HG02981 (cell line): Measurements from ENCODE around the gene SLC25A21.

Experiments used
- ATAC-seq: cut with Tn5 transposase; IDR thresholded peaks from one replicate; pipeline ENCODE4 v1.9.1; 2021; ENCODE audit warnings: mild to moderate bottlenecking, moderate library complexity; ENCODE audit not compliant: unreplicated experiment

The SLC25A21 gene

DNA sequence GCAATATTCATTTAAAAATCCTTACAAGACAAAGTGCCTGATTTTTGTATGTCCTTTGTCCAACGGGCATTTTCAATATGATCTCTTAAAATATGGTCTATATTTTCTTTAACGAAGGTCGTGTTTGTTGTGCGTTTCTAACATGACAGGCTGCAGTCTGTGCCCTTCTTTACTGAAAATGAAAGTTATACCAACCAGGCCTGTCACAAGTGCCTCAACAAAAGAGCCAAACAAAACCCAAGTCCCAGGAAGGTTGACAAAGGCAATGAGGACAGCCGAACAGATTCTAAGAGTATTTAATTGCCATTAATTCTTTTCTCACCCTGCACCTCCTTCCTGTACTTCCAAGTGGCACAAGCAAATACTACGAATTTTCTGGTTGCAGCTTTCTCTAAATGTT, 496.8 kb downstream of the SLC25A21 start:
- ATAC-seq: no peak

DNA sequence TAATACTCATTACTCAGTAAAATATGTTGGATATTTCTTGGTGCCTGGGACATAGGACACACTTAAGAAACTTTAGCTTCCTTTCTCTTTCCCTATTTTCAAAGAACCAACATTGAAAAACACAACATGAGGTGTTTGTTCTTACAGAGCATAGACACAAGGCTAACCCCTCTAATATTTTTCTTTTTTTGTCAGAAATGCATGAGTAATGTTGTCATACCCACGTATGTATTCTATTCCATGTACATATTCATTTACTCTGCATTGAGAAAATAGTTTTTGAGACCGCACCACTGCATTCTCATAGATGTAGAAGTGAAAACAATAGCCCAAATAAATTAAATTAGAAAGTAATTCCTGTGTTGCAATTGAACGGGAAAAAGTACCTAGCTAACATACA, 497.7 kb downstream of the SLC25A21 start:
- no peak for ATAC-seq

DNA sequence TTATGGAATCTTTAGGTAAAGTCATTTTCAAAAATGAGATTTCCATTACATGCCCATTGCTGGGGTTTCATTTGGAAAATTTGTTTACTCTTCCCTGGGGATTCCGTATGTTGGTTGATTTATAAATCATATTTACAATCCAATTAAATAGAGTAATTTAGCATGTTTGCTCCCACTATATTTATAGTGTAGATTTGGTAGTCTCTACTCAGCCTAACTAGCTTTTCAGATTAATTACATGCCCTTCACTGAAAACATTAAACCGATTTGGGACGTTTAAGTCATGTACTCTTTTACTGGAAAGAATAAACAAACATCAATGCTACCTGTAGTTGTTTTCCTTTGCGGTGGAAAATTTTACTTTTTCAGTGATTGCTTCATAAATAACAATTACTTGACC, 500.3 kb downstream of the SLC25A21 start:
- no peak for ATAC-seq

DNA sequence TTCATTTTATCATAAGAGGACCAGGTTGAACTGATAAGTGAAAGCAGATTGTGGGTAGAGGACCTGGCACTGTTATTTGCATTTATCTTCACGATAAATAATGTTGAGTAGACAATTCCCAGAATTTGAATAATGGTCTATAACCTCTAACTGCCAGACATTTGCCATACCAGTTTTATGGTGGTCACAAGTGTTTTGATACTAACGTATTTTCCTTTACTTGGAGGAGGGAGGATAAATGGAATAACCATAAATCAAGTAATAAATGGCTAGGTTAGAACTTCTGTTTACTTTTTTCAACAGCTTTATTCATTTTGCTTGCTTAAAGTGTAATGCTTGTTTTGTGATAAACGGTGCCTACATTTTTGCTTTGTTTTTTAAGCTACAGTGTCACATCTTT, 501.3 kb downstream of the SLC25A21 start:
- ATAC-seq: no peak

DNA sequence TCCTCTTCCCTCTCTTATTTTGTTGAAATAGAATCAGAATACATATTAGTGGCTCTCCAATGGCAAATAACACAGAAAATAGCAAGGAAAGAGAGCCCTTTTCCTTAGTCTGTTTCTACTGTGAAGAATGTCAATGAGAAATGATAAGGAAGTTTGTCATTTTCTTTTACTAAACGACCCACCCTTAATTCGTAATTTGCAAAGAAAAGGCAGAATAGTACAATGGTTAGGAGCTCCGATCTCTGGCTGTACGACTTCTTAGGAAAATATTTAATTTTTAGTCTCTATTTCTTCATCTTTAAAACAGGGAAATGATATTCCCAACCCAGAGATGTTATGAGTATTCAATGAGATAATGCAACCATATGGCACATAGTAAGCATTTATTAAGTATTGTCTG, 504.7 kb downstream of the SLC25A21 start:
- no peak for ATAC-seq

DNA sequence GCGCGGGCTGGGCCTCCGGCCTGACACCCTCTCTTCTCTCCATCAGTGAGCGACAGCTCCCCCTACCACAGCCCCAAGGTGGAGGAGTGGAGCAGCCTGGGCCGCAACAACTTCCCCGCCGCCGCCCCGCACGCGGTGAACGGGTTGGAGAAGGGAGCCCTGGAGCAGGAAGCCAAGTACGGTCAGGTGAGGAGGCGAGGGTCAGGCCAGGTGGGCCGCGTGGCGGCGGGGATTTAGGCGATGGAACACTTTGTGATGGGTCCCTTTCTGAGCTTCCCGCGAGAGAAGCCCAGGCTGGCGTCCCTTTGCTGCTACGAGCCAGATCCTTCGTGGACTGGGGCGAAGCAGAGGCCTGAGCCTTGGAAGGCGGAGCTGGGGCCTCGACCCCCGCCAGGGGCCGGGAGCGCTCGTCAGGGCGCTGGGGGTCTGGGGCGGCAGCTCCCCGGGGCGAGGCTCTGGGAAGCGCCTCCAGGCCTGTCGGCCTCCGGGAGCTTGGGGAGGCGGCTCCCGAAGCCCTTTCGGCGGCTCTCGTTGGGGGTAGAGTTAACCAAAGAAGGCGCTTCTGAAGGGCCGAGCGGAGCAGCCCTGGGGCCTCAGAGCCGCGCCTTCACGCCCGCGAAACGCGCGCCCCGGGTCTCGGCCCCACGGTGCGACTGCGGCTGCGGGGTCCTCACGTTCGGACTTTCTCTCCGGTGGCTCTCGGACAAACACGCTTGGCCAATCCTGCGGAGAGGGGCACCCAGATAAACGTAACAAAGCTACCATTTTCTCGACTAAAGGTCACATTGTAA, 505.8 kb downstream of the SLC25A21 start:
- no peak for ATAC-seq

DNA sequence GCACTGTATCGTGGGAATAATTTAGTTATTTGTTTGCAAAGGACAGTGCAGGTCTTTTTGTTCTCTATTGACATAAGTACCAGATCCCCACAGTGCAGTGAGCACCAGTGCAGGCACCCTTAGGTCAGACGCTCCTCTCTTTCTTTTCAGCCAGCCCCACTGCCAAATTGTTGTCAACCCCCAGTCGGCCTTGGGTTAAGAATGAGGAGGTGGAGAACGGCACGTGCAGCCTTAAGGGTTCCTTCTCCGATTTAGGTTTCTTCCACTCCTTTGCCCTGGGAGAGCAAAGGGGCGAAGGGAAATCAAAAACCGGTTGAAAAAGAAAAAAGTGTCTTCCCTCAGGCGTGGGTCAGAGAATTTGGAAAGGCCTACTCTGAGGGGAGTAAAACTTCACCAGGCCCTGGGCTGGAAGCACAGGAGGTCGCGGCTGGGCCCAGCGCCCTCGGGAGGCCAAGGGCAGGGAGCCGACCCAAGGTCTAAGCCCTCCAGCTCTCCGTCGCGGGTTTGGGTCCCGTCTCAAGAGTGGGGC, 506.5 kb downstream of the SLC25A21 start:
- no peak for ATAC-seq

DNA sequence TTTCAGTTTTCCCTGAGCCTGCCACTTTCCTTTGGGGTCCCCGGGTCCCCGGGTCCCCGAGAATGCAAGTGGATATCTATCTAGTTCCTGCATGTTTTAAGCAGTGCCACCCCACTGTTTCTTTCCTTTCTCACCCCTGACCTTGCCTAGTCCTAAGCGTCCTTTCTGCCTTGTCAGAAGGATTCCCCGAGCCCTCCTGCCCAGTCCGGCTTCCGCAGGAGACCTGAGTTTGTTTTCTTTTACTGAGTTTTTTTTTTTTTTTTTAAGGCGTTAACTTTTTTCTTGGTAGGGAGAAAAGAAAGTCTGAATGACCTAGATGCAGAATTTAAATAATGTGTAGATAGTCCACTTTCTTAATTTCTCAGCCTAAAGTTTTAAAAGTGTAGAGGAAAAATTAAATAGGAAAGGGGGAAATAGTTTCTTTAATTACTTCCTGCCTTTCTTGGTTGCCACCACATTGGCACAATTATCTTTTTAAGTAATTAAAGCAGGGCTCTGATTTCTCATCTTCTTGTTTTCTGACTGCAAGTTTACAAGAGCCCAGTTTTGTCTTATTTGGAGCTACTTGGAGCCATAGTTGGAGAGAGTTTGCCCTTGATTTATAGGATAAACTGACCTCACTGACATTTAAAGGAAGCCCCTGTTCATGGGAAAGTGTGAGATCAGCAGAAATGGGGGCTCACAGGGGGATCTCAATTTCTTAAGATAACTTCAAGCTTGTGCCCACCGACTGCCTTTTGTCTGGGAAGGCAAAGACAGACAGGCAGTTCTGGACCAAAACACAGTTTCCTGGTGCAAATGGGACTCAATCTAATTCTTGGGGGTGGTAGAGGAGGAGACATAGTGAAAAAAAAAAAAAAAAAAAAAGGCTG, 507.8 kb downstream of the SLC25A21 start:
- ATAC-seq: no peak

DNA sequence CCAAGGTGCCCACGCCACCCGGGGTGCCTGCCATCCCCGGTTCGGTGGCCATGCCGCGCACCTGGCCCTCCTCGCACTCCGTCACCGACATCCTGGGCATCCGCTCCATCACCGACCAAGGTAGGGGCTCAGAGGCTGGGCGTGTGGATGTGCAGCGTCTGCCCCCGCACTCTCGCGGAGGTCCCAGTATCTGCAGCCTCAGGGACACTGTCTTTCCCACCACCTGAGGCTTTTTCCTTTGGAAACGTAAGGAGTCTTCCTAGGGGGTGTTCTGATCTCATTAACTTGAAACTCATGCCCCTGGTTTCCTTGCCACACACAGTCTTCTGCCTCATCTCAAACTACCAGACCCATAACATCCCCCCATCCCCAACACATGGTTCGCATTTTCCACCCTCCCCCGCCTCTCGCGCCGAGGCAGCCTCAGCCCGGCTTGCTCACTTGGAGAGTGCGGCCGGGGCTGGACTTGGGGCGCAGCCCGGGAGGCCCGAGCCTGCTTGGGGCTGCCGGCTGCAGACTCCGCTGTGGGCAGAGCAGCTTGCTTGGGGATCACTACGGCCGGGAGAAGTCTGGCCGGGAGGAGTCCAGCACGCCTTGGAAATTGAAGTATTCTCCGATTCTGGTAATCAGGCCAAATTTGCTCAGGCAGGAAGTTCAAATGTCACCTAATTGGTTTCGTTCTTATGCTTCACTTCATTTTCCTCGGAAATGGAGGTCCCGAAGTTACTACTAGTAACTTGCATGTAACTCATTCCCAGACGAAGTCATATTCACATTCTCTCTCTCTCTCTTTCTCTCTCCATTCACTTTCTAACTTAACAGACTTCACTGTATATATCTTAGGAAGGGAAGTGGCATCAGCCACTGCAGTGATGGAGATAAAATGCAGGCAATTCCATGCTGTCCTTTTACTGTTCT, 508.7 kb downstream of the SLC25A21 start:
- ATAC-seq: no peak

DNA sequence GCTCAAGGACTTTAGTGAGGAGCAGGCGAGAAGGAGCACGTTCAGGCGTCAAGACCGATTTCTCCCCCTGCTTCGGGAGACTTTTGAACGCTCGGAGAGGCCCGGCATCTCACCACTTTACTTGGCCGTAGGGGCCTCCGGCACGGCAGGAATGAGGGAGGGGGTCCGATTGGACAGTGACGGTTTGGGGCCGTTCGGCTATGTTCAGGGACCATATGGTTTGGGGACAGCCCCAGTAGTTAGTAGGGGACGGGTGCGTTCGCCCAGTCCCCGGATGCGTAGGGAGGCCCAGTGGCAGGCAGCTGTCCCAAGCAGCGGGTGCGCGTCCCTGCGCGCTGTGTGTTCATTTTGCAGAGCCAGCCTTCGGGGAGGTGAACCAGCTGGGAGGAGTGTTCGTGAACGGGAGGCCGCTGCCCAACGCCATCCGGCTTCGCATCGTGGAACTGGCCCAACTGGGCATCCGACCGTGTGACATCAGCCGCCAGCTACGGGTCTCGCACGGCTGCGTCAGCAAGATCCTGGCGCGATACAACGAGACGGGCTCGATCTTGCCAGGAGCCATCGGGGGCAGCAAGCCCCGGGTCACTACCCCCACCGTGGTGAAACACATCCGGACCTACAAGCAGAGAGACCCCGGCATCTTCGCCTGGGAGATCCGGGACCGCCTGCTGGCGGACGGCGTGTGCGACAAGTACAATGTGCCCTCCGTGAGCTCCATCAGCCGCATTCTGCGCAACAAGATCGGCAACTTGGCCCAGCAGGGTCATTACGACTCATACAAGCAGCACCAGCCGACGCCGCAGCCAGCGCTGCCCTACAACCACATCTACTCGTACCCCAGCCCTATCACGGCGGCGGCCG, 509.6 kb downstream of the SLC25A21 start:
- ATAC-seq: no peak

DNA sequence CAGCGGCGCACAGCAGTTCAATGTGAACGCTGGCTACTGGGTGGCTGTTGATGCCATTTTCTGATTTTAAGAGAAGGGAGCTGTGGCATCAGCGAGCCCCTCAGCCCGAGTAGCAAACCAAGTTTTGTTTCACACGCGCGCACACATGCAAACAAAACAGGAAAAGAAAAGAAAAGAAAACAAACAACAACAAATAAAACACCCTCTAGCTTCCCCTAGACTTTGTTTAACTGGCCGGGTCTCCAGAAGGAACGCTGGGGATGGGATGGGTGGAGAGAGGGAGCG, 510.2 kb downstream of the SLC25A21 start:
- no peak for ATAC-seq

DNA sequence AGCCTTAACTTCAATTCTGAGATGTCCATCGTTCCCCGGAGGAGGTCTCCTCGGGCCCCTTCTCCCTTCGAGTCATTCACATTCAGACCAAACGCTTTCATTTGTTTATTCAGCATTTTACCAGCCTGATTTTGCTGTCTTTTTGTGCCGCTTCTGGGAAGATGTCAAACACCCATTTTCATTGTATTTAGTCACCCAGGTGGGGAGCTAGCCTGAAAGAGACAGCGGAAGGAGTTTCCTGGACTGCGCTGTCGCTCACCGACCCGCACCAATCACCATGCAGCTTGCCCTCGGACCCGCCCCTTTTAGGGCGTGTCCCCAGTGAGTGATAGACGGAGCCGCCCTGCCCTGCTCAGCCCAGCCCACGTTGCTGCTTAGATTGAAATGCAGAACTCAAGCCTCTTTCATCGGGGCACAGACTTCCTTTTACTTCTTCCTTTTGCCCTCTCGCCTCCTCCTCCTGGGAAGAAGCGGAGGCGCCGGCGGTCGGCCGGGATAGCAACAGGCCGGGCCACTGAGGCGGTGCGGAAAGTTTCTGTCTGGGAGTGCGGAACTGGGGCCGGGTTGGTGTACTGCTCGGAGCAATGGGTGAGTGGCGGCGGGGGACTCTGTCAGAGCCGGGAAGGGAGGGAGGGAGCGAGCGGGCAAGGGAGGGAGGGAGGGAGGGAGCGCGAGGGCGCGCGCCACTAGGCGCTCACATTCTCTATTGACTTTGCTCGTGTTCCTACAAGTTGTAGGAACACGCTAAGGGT, 510.7 kb downstream of the SLC25A21 start, which contains the start of gene PAX9:
PAX9 (plus strand) TSS at position 355 of the 752 bp plus-strand sequence; CDS start at position 585, 230 bp downstream.
- peak; percentile 91 for ATAC-seq

DNA sequence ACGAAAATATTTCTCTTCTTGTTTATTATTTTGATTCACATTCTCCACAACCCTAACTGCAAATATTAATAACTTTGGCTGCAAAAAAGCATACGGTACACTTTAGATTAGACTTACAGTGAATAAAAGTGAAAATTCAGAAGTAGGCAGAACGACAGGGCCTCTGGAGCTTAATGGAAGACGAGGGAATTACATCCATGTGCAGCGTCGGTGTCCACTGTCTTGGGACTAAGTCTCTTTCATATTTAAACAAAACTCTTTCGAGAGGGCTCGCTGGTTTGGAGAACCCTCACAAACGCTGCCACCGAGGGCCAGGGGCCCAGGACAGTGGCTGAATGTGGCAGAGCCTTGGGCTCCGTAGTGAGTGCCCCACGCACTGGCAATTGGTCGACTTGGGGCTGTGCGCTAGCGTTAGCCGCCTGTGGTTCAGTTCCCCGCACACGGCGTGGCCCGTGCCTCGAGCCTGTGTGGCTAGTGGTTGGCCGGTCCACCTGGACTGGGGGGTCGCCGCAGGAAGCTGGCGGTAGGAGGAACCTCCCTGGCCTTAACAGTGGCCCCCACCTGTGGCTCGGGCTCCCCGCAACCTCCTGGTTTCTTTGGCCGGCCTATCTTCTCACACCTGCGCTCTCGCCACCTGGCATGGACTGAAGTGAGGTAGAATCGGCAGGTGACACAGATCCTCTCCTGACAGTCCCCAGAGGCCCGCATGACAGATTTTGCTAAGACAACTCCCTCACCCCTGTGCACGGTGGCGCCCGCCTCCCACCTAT, 511.5 kb downstream of the SLC25A21 start:
- no peak for ATAC-seq

DNA sequence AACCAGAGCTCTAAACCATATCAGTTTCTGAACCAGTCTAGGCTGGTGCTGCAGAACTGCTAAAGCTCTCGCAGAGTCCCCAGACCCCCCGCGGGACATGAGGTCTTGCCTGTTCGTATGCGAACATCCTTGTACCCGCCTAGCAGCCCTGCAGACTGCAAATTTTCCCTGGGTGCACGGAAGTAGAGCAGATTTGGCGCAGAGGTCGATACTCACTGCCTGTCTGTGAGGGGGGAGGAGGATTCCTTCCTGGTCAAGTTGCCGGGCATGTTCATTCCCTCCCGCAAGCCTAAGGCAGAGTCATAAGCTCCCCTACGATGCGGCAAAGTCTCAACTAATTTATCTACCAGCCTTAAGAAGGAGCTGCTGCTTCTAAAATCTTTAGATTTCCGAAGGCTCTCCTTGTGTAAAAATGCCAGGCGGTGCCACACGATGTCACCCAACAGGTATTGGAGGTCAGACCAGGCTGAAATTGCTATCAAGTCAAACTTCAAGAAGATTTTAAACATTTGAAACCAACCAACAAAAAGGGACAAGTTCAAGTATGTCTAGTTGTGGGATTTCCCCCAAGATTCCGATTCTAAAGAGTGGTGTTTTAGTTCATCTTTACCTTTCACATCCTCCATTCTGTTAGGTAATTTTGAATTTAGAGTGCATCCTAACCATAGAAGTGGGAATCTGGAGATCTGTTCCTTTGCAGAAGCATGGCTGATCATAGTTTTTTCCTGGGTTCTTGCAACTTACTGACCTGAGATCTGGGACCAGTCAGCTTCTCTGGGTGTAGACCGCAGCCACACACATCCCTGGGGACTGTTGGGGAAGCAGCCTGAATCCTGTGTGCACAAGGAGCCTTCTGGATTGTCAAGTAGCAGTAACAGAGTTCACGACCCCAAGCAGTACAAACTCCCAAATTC, 512.3 kb downstream of the SLC25A21 start:
- no peak for ATAC-seq

DNA sequence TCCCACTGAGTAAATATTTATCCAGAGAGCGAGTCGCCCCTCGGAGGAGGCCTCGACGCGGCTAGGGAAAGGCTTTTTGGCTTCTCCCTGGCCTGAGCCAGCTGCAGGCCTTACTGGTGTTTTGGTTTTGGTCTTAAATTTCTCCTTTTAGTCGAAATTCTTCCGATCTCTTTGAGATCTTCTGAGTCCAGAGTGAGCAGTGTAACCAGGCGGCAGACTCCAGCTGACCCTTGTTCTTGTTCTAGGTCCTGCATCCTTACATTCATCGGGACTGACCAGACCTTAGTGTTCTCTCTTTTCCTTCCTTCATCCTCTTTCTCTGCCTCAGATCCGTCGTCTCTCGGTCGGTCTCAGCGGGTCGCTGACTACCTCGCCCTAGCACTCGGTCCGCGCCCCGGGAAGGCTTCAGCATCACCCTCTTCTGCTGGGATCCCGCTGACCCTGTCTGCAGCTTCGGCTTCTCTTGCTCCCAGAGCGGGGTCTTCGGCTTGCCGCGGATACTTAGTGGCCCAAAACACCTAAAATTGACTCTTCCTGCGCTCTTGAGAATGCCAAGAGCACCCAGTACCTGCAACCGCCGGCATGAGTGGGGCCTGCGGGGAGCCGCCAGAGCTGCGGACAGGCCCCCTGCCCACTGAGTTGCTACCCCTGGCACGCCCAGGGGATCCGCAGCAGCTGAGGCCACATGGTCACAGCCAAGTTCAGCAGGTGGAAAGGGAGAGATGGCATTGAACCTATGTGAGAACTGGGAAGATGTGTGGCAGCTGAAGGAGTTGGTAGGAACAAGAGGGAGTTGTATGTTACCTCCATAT, 513.2 kb downstream of the SLC25A21 start:
- ATAC-seq: no peak

DNA sequence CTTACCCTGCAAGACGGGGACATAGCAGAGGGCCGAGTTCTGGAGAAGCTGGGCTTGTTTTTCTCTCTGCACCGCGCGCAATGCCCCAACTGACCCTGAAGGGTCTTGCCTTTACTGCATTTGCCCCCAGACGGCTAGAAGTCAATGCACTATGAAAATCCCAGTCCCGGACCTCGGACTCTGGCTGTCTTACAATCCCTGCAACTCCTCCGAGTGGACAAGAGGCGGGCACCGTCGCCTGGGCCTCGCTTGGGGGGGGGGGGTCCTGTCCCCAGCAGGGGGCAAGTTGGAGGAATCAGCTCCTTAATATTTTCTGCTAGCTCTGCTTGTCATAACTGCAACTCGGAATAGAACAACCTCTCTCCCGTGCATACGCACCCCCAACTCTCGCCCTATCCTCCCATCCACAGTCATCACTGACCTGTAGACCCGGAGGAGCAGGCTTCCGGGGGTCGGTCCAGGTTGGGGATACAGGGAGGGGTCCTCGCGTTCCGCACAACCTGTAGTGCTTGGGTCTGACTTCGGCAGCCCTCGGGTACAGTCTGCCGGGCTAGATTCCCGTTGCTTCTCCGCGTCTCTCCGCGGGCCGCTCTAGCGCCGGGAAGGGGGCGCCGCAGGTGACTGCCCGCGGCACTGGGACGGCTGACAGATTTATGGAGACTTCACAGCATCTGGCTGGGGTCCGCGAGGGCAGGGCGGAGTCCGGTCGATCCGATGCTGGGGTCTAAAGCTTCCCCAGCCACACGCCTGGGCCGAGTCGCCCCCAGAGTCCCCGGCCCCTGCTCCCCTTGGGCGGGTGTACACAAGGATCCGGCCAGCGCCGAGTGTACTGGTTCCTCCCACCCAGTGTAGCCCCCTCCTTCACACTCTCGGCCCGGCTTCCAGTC, 514.0 kb downstream of the SLC25A21 start:
- no peak for ATAC-seq
